Liver (tissue), 9 donors: ENCODE data around the gene AGAP4. TPM values are rescaled to one million over a fixed set of nuclear protein-coding genes. Genes with fewer than 3 reads are reported as not detected.
"Not testable (repeated sequence)": the region's sequence is repeated elsewhere in the genome, so short reads cannot be mapped to it uniquely, and the experiment has no call there.

Experiments used
- DNase-seq: peaks from one replicate; pipeline ENCODE4 v3.0.0-alpha.2; 2017; ENCODE audit warnings: low spot score
- H3K27ac ChIP-seq, 2 donors: one replicate each; pipeline ENCODE4 v1.7.0; 2013; ENCODE audit warnings: inconsistent platforms in 2 of 2, low read length in 2 of 2, control low read depth in 1 of 2, low read depth in 1 of 2, mild to moderate bottlenecking in 1 of 2
- H3K27me3 ChIP-seq, 4 donors: one replicate each; pipeline versions ENCODE4 v1.6.1 to v1.7.0; 2013; ENCODE audit warnings: low read length in 3 of 4, inconsistent platforms in 1 of 4, mild to moderate bottlenecking in 1 of 4, moderate library complexity in 1 of 4; ENCODE audit not compliant: control insufficient read depth in 4 of 4, insufficient read depth in 4 of 4
- H3K36me3 ChIP-seq, 4 donors: one replicate each; pipeline versions ENCODE4 v1.6.1 to v1.7.0; 2013; ENCODE audit warnings: low read length in 3 of 4, mild to moderate bottlenecking in 3 of 4, low read depth in 1 of 4, moderate library complexity in 1 of 4; ENCODE audit not compliant: control insufficient read depth in 4 of 4, insufficient read depth in 3 of 4
- H3K4me1 ChIP-seq, 4 donors: one replicate each; pipeline versions ENCODE4 v1.6.1 to v1.7.0; 2013; ENCODE audit warnings: low read length in 3 of 4, mild to moderate bottlenecking in 3 of 4, moderate library complexity in 1 of 4; ENCODE audit not compliant: control insufficient read depth in 4 of 4, insufficient read depth in 4 of 4
- H3K4me3 ChIP-seq, 3 donors: one replicate each; pipeline versions ENCODE4 v1.6.1 to v1.7.0; 2013; ENCODE audit warnings: low read length in 3 of 3, control low read depth in 1 of 3, low read depth in 1 of 3, mild to moderate bottlenecking in 1 of 3
- H3K9ac ChIP-seq, 2 donors: one replicate each; pipeline ENCODE4 v1.7.0; 2013; ENCODE audit warnings: low read length in 2 of 2, mild to moderate bottlenecking in 2 of 2, moderate library complexity in 2 of 2, control low read depth in 1 of 2, low read depth in 1 of 2
- H3K9me3 ChIP-seq, 4 donors: one replicate each; pipeline versions ENCODE4 v1.6.1 to v1.7.0; 2013; ENCODE audit warnings: low read length in 3 of 4; ENCODE audit not compliant: control insufficient read depth in 4 of 4
- WGBS: extraction: QIAGEN DNeasy Blood & Tissue Kit; methylation state at CpG from one replicate; pipeline ENCODE4 v1.1.7; 2013; 5-methylcytosine and 5-hydroxymethylcytosine counted together
- polyA plus RNA-seq, 2 donors: library from polyadenylated mRNA; stranded (reverse) in 1 of 2; unstranded in 1 of 2; fragments of 200-250 nt in 1 of 2; fragments of >200 nt in 1 of 2; fragmentation: Nextera tagmentation in 1 of 2; extraction: Ambion mirVana in 1 of 2; gene quantifications; one replicate each; pipeline versions ENCODE4 v1.2.1 to v1.2.3, GENCODE V29; 2013 to 2015
- total RNA-seq, 2 donors: library from RNA; depleted of rRNA; stranded (reverse); fragments of >200 nt; gene quantifications; one replicate each; pipeline ENCODE4 v1.2.3, GENCODE V29; 2014
- donor health status: healthy.
- donor health status: healthy.
- donor health status: healthy.
- donor health status: healthy.
- donor health status: healthy.

The AGAP4 gene
- total RNA-seq (1 to 10 TPM; 3.2 to 6.6 TPM), polyA plus RNA-seq (1 to 10 TPM; 1.9 to 5.3 TPM)

- not testable (repeated sequence) for H3K36me3 ChIP-seq, H3K27ac ChIP-seq, H3K4me1 ChIP-seq, H3K9ac ChIP-seq, H3K9me3 ChIP-seq, H3K27me3 ChIP-seq, DNase-seq, H3K4me3 ChIP-seq
- 97% methylated on average over 9 of the region's 15 CpGs for WGBS
Measured at GRCh38 chr10:45847400-45847799, at the start of gene AGAP4. Gene AGAP4, minus strand, starts transcription at chr10:45847500. Its CDS starts 153 bp downstream, at chr10:45847347.

GRCh38 chr10:45890721-45891120 lies 43.4 kb upstream of the AGAP4 start:
- not testable (repeated sequence) for H3K36me3 ChIP-seq, DNase-seq, H3K9me3 ChIP-seq, H3K9ac ChIP-seq, H3K27ac ChIP-seq, H3K27me3 ChIP-seq, H3K4me3 ChIP-seq, H3K4me1 ChIP-seq
- WGBS = 94% methylated on average over 4 of the region's 4 CpGs

- DNase-seq, H3K9me3 ChIP-seq, H3K36me3 ChIP-seq, H3K4me3 ChIP-seq, H3K9ac ChIP-seq, H3K27ac ChIP-seq, H3K27me3 ChIP-seq, H3K4me1 ChIP-seq: not testable (repeated sequence)
- 97% methylated on average over 1 of the region's 1 CpG for WGBS
Measured at GRCh38 chr10:45889539-45890230, 42.4 kb upstream of the AGAP4 start.

- H3K9ac ChIP-seq, DNase-seq, H3K9me3 ChIP-seq, H3K27me3 ChIP-seq, H3K4me1 ChIP-seq, H3K4me3 ChIP-seq, H3K36me3 ChIP-seq, H3K27ac ChIP-seq: not testable (repeated sequence)
- WGBS = no CpG with 5 or more reads among the region's 2 CpGs
Measured at GRCh38 chr10:45882880-45883279, 35.6 kb upstream of the AGAP4 start.

- H3K9me3 ChIP-seq, H3K27me3 ChIP-seq, DNase-seq, H3K4me1 ChIP-seq, H3K36me3 ChIP-seq, H3K27ac ChIP-seq, H3K9ac ChIP-seq, H3K4me3 ChIP-seq: not testable (repeated sequence)
- over 99% methylated on average over 33 of the region's 33 CpGs for WGBS
Measured at GRCh38 chr10:45865404-45865803, 18.1 kb upstream of the AGAP4 start.

GRCh38 chr10:45864264-45864663 lies 17.0 kb upstream of the AGAP4 start:
- not testable (repeated sequence) for H3K36me3 ChIP-seq, H3K9me3 ChIP-seq, H3K9ac ChIP-seq, DNase-seq, H3K4me3 ChIP-seq, H3K27ac ChIP-seq, H3K27me3 ChIP-seq, H3K4me1 ChIP-seq
- 88% methylated on average over 3 of the region's 3 CpGs for WGBS

- not testable (repeated sequence) for H3K9me3 ChIP-seq, H3K27ac ChIP-seq, H3K4me3 ChIP-seq, H3K36me3 ChIP-seq, DNase-seq, H3K27me3 ChIP-seq, H3K4me1 ChIP-seq, H3K9ac ChIP-seq
- 94% methylated on average over 2 of the region's 2 CpGs for WGBS
Measured at GRCh38 chr10:45863632-45864031, 16.3 kb upstream of the AGAP4 start.

GRCh38 chr10:45857931-45858330 lies 10.6 kb upstream of the AGAP4 start:
- DNase-seq, H3K4me3 ChIP-seq, H3K9ac ChIP-seq, H3K4me1 ChIP-seq, H3K36me3 ChIP-seq, H3K9me3 ChIP-seq, H3K27ac ChIP-seq, H3K27me3 ChIP-seq: not testable (repeated sequence)
- 97% methylated on average over 4 of the region's 4 CpGs for WGBS

- H3K36me3 ChIP-seq, H3K4me1 ChIP-seq, H3K9ac ChIP-seq, H3K27ac ChIP-seq, H3K9me3 ChIP-seq, H3K4me3 ChIP-seq, H3K27me3 ChIP-seq: not testable (repeated sequence)
- DNase-seq = peak; percentile 40
- WGBS = 78% methylated on average over 2 of the region's 3 CpGs
Measured at GRCh38 chr10:45848467-45848866, 1.2 kb upstream of the AGAP4 start.
